CD14-positive monocyte (primary cell): ENCODE results near the gene PLCD3. TPM values are rescaled to one million over a fixed set of nuclear protein-coding genes. Genes with fewer than 3 reads are reported as not detected.

Source experiments
- DNase-seq, 3 donors: peaks; one replicate each; pipeline ENCODE4 v3.0.0-alpha.2; 2011 to 2022
- H2AFZ ChIP-seq: 2 replicates; pipeline ENCODE4 v1.6.0; 2012; ENCODE audit warnings: mild to moderate bottlenecking, low read depth, low read length, inconsistent platforms; ENCODE audit not compliant: insufficient read depth, poor library complexity, severe bottlenecking
- H3K27ac ChIP-seq, 2 donors: 1 replicate in 1 of 2; 2 replicates in 1 of 2; pipeline ENCODE4 v1.5.1; 2012 to 2013; ENCODE audit warnings: low read length in 2 of 2, control low read depth in 1 of 2, inconsistent platforms in 1 of 2, low read depth in 1 of 2, mild to moderate bottlenecking in 1 of 2
- H3K27me3 ChIP-seq, 2 donors: one replicate each; pipeline versions ENCODE4 v1.6.0 to v1.6.1; 2011 to 2013; ENCODE audit warnings: low read length in 2 of 2; ENCODE audit not compliant: control insufficient read depth in 2 of 2, insufficient read depth in 2 of 2
- H3K36me3 ChIP-seq, 2 donors: replicated peaks in 1 of 2; 1 replicate in 1 of 2; 2 replicates in 1 of 2; pipeline versions ENCODE4 v1.5.1 to v1.6.1; 2012 to 2013; ENCODE audit warnings: low read length in 2 of 2, control low read depth in 1 of 2, inconsistent platforms in 1 of 2, mild to moderate bottlenecking in 1 of 2; ENCODE audit not compliant: insufficient read depth in 2 of 2, control insufficient read depth in 1 of 2
- H3K4me1 ChIP-seq, 2 donors: 1 replicate in 1 of 2; 2 replicates in 1 of 2; pipeline versions ENCODE4 v1.5.1 to v1.6.1; 2012 to 2013; ENCODE audit warnings: low read length in 2 of 2, control low read depth in 1 of 2, inconsistent platforms in 1 of 2, mild to moderate bottlenecking in 1 of 2, moderate library complexity in 1 of 2; ENCODE audit not compliant: insufficient read depth in 2 of 2, control insufficient read depth in 1 of 2
- H3K4me2 ChIP-seq: replicated peaks from 2 replicates; pipeline ENCODE3; 2012; ENCODE audit warnings: low read length, moderate library complexity, mild to moderate bottlenecking; ENCODE audit not compliant: poor library complexity, severe bottlenecking; ENCODE audit errors: extremely low read depth
- H3K4me3 ChIP-seq, 3 experiments: fragments of 200-600 bp in 1 of 3; sonication (generic) in 1 of 3; replicated peaks in 1 of 3; 1 replicate in 2 of 3; 2 replicates in 1 of 3; pipeline ENCODE4 v1.5.1; 2011 to 2013; ENCODE audit warnings: low read length in 3 of 3, mild to moderate bottlenecking in 3 of 3, control low read depth in 2 of 3, low read depth in 2 of 3, inconsistent platforms in 1 of 3, moderate library complexity in 1 of 3
- H3K79me2 ChIP-seq: 2 replicates; pipeline ENCODE4 v1.6.0; 2012; ENCODE audit warnings: mild to moderate bottlenecking, control low read depth, inconsistent platforms, low read length, moderate library complexity; ENCODE audit not compliant: insufficient read depth
- H3K9ac ChIP-seq: 2 replicates; pipeline ENCODE4 v1.6.0; 2017; ENCODE audit warnings: low read length, mild to moderate bottlenecking; ENCODE audit not compliant: insufficient read depth, poor library complexity, severe bottlenecking
- H3K9me3 ChIP-seq, 2 donors: replicated peaks in 1 of 2; 1 replicate in 1 of 2; 2 replicates in 1 of 2; pipeline versions ENCODE4 v1.5.1 to v1.6.1; 2012 to 2013; ENCODE audit warnings: low read length in 2 of 2, control low read depth in 1 of 2; ENCODE audit not compliant: control insufficient read depth in 1 of 2, insufficient read depth in 1 of 2
- H4K20me1 ChIP-seq: 2 replicates; pipeline ENCODE4 v1.6.0; 2012; ENCODE audit warnings: mild to moderate bottlenecking, low read length, control low read depth, moderate library complexity; ENCODE audit not compliant: insufficient read depth
- H3K27ac Mint-ChIP-seq, 7 donors: one replicate each; pipeline ENCODE4 v1.8.0; 2020; ENCODE audit warnings: mild to moderate bottlenecking in 7 of 7, mixed read lengths in 7 of 7, moderate library complexity in 6 of 7, inconsistent platforms in 2 of 7
- H3K27me3 Mint-ChIP-seq, 3 donors: one replicate each; pipeline ENCODE4 v1.8.0; 2021 to 2022; ENCODE audit warnings: low read depth in 3 of 3, mild to moderate bottlenecking in 3 of 3, mixed read lengths in 3 of 3, moderate library complexity in 3 of 3, inconsistent platforms in 1 of 3
- H3K36me3 Mint-ChIP-seq, 2 donors: one replicate each; pipeline ENCODE4 v1.8.0; 2020; ENCODE audit warnings: mixed read lengths in 2 of 2, inconsistent platforms in 1 of 2, mild to moderate bottlenecking in 1 of 2
- H3K4me1 Mint-ChIP-seq: one replicate; pipeline ENCODE4 v1.8.0; 2020; ENCODE audit warnings: mild to moderate bottlenecking, mixed read lengths
- H3K4me3 Mint-ChIP-seq, 2 donors: one replicate each; pipeline ENCODE4 v1.8.0; 2020; ENCODE audit warnings: mild to moderate bottlenecking in 2 of 2, mixed read lengths in 2 of 2, moderate library complexity in 1 of 2
- H3K9me3 Mint-ChIP-seq, 7 donors: one replicate each; pipeline ENCODE4 v1.8.0; 2020 to 2022; ENCODE audit warnings: mixed read lengths in 7 of 7, mild to moderate bottlenecking in 6 of 7, moderate library complexity in 6 of 7, inconsistent platforms in 2 of 7
- WGBS: methylation state at CpG from one replicate; pipeline ENCODE4 v1.1.5; 2013; ENCODE audit warnings: missing lambda C conversion rate; ENCODE audit not compliant: insufficient coverage; 5-methylcytosine and 5-hydroxymethylcytosine counted together
- intact Hi-C, 2 donors: fragments of 100-400 bp; cut with micrococcal nuclease; formaldehyde crosslinking; loops; one replicate each; pipeline versions ENCODE4 v1.15.0 to v1.15.1; 2023
- polyA plus RNA-seq, 3 donors: library from polyadenylated mRNA; depleted of rRNA in 1 of 3; unstranded in 2 of 3; stranded (reverse) in 1 of 3; fragments of 300-500 nt in 2 of 3; fragments of >200 nt in 1 of 3; fragmentation: Illumina TruSeq in 2 of 3; gene quantifications; 1 replicate in 2 of 3; 2 replicates in 1 of 3; pipeline ENCODE4 v1.2.3, GENCODE V29; 2012 to 2021
- TF ChIP-seq, protein P1 (sequence below): fragments of 200-600 bp; IDR thresholded peaks from one replicate; pipeline ENCODE4 v1.8.0; 2022; ENCODE audit warnings: antibody characterized with exemption, mild to moderate bottlenecking

Gene PLCD3
- polyA plus RNA-seq, 3 donors: 0.97 to 25.8 (median 2.5) TPM

GRCh38 chr17:45121055-45121454, 11.3 kb downstream of the PLCD3 start:
- H3K27ac ChIP-seq: no peak overlapping the region
- Mint-ChIP-seq H3K27me3 (peaks cover 17 to 33% (median 19%) of the 10 kb centered on the region in 3 donors), H3K36me3 (peaks cover 0 to 5% of the 10 kb centered on the region in 2 donors), H3K27ac (no peak overlapping the region), H3K9me3 (peaks cover 0 to 5% (median 0%) of the 10 kb centered on the region in 7 donors), H3K4me1 (peaks cover 30% of the 10 kb centered on the region), H3K4me3 (peak overlapping the region in 1 of 2 donors; percentile 67)
- H3K79me2 ChIP-seq: no peaks in the 10 kb centered on the region
- no peaks in the 10 kb centered on the region for H4K20me1 ChIP-seq
- peaks cover 17 to 38% of the 10 kb centered on the region in 2 donors for H3K4me1 ChIP-seq
- H3K9me3 ChIP-seq: no peaks in the 10 kb centered on the region
- no peak for DNase-seq
- H3K36me3 ChIP-seq: no peaks in the 10 kb centered on the region
- intact Hi-C loops: no loop called here
- H3K4me3 ChIP-seq: no peak overlapping the region
- TF ChIP-seq, protein P1, sequence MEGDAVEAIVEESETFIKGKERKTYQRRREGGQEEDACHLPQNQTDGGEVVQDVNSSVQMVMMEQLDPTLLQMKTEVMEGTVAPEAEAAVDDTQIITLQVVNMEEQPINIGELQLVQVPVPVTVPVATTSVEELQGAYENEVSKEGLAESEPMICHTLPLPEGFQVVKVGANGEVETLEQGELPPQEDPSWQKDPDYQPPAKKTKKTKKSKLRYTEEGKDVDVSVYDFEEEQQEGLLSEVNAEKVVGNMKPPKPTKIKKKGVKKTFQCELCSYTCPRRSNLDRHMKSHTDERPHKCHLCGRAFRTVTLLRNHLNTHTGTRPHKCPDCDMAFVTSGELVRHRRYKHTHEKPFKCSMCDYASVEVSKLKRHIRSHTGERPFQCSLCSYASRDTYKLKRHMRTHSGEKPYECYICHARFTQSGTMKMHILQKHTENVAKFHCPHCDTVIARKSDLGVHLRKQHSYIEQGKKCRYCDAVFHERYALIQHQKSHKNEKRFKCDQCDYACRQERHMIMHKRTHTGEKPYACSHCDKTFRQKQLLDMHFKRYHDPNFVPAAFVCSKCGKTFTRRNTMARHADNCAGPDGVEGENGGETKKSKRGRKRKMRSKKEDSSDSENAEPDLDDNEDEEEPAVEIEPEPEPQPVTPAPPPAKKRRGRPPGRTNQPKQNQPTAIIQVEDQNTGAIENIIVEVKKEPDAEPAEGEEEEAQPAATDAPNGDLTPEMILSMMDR: no peak
- peaks cover 0 to 22% of the 10 kb centered on the region in 2 donors for H3K27me3 ChIP-seq
- H3K4me2 ChIP-seq: no peak overlapping the region
- WGBS: 16% methylated on average over 45 of the region's 45 CpGs
- no peak overlapping the region for H2AFZ ChIP-seq
- H3K9ac ChIP-seq: no peak overlapping the region

DNA sequence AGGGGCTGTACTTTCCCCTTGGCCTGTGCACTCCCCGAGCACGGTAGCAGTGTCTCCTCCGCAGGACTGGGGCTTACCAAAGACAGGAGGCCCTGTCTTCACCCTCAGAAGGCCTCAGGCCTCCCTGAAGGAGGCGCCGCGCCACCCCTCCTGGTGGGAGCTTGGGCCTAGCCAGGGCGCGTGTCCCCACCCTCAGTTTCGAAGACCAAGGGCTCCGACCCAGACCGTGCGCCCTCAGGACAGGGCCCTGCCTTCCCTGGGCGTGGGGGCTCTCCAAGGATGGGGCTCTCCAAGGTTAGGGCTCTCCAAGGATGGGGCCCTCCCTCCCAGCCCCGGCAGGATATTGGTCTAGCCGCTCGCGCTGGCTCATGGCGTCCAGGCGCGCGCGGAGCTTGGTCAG, 11.8 kb downstream of the PLCD3 start:
- Histone ChIP-seq H3K79me2 (no peaks in the 10 kb centered on the region), H4K20me1 (no peaks in the 10 kb centered on the region), H3K9ac (no peak overlapping the region), H3K4me2 (no peak overlapping the region), H3K9me3 (no peaks in the 10 kb centered on the region), H3K4me1 (peaks cover 17 to 38% of the 10 kb centered on the region in 2 donors), H3K4me3 (no peak overlapping the region), H3K27me3 (peaks cover 0 to 22% of the 10 kb centered on the region in 2 donors), H2AFZ (no peak overlapping the region), H3K36me3 (no peaks in the 10 kb centered on the region), H3K27ac (no peak overlapping the region)
- Mint-ChIP-seq H3K4me3 (peak overlapping the region in 1 of 2 donors; percentile 15), H3K27me3 (peaks cover 17 to 33% (median 19%) of the 10 kb centered on the region in 3 donors), H3K9me3 (peaks cover 0 to 5% (median 0%) of the 10 kb centered on the region in 7 donors), H3K27ac (no peak overlapping the region), H3K36me3 (peaks cover 0 to 5% of the 10 kb centered on the region in 2 donors), H3K4me1 (peaks cover 28% of the 10 kb centered on the region)
- WGBS: 70% methylated on average over 22 of the region's 22 CpGs
- intact Hi-C loops: no loop called here
- no peak for DNase-seq
- TF ChIP-seq, protein P1: no peak
